Measurements from ENCODE around the gene SLCO2A1.

DNA sequence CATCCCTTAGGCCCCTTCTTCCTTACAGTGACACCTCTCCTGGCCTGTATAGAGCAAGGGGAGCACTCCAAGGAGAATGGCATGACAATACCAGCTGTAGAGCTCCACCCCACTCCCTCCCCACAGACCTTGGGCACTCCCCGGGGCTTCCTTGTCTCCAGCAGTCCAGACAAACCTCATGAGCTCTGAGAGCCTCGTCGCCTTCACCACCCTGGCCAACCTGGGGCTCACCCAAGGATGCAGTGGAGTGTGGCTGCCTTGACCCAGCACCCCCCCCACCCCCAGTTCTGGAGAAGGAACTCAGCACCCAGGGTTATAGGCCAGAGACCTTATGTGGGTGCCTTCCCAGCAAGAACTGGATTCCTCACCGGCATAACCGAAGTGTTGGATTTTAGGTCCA lies 7.4 kb upstream of the SLCO2A1 start:
- TF ChIP-seq GATA2 (IDR thresholded peaks at IDR 0.05; ENCODE audit: low read depth, low read length) (no peak), GATA3 (IDR thresholded peaks at IDR 0.05; ENCODE audit: low read depth, low read length) (no peak)

Data from SH-SY5Y (cell line).